Fibroblast of mammary gland (primary cell): Measurements from ENCODE around the gene PNPLA6.

Experiments
- DNase-seq: peaks from one replicate; pipeline ENCODE4 v3.0.0-alpha.2; 2010; ENCODE audit warnings: low read depth
- H3K4me3 ChIP-seq: 2 replicates; pipeline ENCODE4 v1.5.1; 2011; ENCODE audit warnings: low read depth, mild to moderate bottlenecking, low read length, moderate library complexity; ENCODE audit not compliant: control insufficient read depth
- CTCF ChIP-seq: conservative IDR thresholded peaks from 2 replicates; pipeline ENCODE4 v1.5.1; 2011; ENCODE audit warnings: low read depth, low read length, inconsistent platforms; ENCODE audit not compliant: control insufficient read depth, insufficient read depth

PNPLA6 gene

DNA sequence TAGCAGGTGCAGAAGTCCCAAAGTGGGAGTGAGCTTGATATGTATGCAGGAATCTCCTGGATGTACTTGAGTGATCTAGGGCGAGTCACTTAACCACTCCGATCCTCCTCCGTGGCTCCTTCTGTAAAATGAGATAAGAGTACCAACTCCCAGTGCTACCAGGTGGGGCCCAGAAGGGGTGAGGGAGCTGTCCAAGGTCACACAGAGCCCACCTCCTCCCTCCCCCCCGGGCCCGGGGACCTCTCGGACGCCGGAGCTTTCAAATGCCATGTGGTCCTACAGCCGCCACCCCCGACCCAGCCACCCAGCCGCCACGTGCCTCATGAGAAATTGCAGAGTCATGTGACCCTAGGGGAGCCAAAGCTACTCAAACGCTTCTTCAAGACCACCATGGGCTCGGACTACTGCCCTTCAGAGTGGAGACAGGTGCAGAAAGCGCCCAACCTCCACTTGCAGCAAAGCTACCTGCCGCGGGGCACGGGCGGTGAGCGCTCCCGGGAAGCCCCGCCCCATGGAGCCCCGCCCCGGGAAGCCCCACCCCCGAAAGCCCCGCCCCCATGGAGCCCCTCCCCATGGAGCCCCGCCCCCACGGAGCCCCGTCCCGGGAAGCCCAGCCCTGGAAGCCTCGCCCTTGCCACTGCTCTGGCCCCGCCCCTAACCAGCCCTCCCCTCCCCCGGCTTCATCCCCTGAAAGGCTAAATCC lies 29.7 kb upstream of the PNPLA6 start:
- DNase-seq, result no peak
- peak overlapping the region; percentile 17 for H3K4me3 ChIP-seq
- TF ChIP-seq CTCF, result no peak

DNA sequence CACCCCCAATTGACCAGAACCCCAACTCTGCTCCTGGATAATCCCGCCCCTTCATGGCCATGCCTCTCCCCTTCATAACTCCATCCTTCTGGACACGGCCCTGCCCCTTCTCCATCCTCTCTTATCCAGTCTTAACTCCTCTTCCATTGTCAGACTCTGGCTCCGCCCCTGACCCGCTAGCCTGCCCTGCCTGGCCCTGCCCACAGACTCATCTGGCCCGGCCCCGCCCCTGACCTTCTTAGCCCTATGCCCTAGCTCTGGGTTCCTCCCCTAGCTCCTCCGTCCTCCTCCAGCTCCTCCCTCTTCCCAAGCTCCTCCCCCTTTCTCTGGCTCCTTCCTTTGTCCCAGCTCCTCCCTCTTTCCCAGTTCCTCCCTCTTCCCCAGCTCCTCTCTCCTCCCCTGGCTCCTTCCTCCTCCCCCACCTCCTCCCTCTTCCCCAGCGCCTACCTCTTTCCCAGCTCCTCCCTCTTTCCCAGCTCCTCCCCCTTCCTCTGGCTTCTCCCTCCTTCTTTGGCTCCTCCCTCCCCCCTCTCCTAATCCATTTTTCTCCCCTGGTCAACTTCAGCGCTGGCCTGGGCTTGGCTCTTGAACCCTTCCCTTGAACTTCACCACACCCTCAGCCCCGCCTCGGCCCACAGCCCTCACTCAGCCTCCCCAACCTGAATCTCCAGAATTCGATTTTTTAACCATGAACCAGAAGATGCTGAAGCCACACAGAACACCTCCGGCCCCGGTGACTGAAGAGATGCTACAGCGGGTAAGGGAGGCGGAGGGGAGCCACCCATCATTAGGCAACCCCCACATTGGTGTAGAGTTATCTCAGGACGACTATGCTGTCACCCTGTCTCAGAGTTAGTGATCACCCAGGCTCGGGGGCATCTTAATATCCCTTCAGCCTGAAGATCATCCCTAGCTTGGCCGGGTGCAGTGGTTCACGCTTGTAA lies 28.9 kb upstream of the PNPLA6 start:
- DNase-seq, result peak; percentile 95
- H3K4me3 ChIP-seq, result peak overlapping the region; percentile 17
- no peak for TF ChIP-seq CTCF

GRCh38 chr19:7507884-7508283 lies 27.6 kb upstream of the PNPLA6 start:
- no peak for TF ChIP-seq CTCF
- no peak overlapping the region for H3K4me3 ChIP-seq
- peak; percentile 91 for DNase-seq

DNA sequence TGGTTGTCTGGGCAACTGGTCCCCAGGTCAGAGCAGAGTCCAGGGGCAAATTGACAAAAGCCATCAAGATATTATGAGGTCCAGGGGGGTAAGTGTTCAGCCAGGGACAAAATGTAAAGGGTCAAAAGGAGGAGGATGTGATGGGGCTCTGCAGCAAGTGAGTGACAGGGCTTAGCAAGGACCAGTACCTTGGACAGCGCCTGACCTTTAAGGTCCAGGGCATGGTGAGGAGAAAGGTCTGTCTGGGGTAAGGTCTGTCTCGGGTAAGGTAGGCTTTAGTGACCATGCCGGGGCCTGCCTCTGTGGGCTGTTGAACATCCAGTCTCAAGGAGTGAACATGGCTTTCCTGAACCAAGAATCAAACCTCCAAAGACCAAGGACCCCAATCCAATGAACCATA lies 25.9 kb upstream of the PNPLA6 start:
- no peak for DNase-seq
- no peak for TF ChIP-seq CTCF
- H3K4me3 ChIP-seq, result no peak overlapping the region

DNA sequence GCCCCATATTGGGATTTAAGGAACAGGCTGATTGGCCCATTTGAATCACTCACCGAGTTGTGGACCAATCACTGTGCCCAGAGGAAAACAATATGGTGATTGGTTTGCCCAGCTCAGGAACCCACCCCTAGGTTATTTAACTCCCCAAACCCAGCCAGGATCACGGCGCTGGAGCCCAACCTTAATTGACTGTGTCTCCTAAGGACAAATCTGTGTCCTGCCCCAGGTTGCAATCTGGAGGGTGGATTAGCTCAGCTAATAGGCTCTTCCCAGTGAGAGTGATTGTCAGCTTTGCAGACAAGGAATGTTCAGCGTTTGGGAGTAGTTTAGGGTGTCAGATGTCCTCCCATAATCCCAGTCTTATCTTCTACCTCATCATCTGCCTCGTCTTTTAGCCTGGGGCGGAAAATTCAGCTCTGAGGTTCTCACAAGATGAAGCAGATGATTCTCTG lies 23.1 kb upstream of the PNPLA6 start:
- DNase-seq, result peak; percentile 25
- no peak overlapping the region for H3K4me3 ChIP-seq
- no peak for TF ChIP-seq CTCF

DNA sequence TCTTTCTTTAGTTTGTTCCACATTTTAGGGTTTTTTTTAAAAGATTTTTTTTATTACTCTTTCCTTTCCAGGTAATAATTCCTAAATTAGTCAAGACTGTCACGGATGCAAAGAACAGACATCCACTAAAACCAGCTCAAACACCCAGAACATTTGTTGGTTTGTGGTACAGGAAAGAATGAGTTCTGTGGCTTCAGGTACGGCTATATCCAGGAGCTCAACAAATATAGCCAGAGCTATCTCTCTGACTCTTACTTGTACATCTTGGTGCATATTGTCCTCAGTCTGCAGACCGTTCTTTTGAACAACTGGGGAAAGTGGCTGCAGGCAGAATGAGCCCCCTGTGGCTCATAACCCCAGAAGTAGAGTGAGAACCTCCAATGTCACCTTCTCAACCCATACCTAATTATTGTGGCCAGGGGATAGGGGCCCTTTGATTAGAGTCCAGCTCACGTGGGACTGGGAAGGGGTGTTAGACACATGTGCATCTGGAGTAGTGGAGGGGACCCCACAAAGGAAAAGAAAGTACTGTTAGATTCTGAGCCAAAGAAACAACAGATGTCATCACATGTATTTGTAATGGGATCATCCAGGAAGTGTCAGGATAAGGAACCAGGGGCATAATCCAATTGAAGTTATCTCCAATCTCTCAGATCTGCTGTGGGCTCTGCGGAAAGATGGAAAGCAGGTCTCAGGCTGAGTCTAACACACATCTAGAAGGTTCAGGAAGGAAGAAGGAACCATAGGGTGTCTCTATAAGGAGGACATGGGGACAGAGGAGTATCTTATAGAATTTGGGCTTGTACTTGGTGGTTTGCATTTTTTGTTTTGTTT lies 21.5 kb upstream of the PNPLA6 start:
- H3K4me3 ChIP-seq, result no peak overlapping the region
- no peak for TF ChIP-seq CTCF
- no peak for DNase-seq
